Stimulated activated CD4-positive, alpha-beta T cell treated with anti-CD3 and anti-CD28 coated beads, Interleukin-1b, Interleukin-23, amount 100 ng/mL, for 4 hours (primary cell): ENCODE measurements around the gene RRP1B.

Source experiments
- DNase-seq, 2 donors: peaks; one replicate each; pipeline ENCODE4 v3.0.0-alpha.2; 2020; ENCODE audit warnings: low read depth in 2 of 2

The RRP1B gene

GRCh38 chr21:43726686-43727518, 67.5 kb downstream of the RRP1B start:
- no peak for DNase-seq

GRCh38 chr21:43727519-43728153, 68.3 kb downstream of the RRP1B start:
- no peak for DNase-seq

GRCh38 chr21:43728154-43728466, 68.8 kb downstream of the RRP1B start:
- DNase-seq: no peak

GRCh38 chr21:43728467-43729390, 69.4 kb downstream of the RRP1B start:
- DNase-seq: peak; percentile 68 to 71

- DNase-seq: no peak
Measured at GRCh38 chr21:43731476-43731875, 72.1 kb downstream of the RRP1B start.

GRCh38 chr21:43731891-43732711, 72.7 kb downstream of the RRP1B start:
- DNase-seq: no peak

GRCh38 chr21:43733060-43733459, 73.7 kb downstream of the RRP1B start:
- no peak for DNase-seq

- DNase-seq: no peak
Measured at GRCh38 chr21:43733529-43734071, 74.2 kb downstream of the RRP1B start.

GRCh38 chr21:43734131-43734927, 75.0 kb downstream of the RRP1B start:
- peak in 1 of 2 donors; percentile 27 for DNase-seq

GRCh38 chr21:43734928-43735229, 75.5 kb downstream of the RRP1B start:
- no peak for DNase-seq

GRCh38 chr21:43735236-43736091, 76.1 kb downstream of the RRP1B start:
- DNase-seq: no peak

- DNase-seq: no peak
Measured at GRCh38 chr21:43736224-43736883, 77.0 kb downstream of the RRP1B start.

- no peak for DNase-seq
Measured at GRCh38 chr21:43737158-43737950, 78.0 kb downstream of the RRP1B start.

GRCh38 chr21:43739621-43740435, 80.5 kb downstream of the RRP1B start:
- DNase-seq: no peak

- DNase-seq: no peak
Measured at GRCh38 chr21:43740497-43741156, 81.3 kb downstream of the RRP1B start.

- DNase-seq: no peak
Measured at GRCh38 chr21:43741423-43742096, 82.2 kb downstream of the RRP1B start.
